VCaP (cell line): Measurements from ENCODE around the gene KCNC2.

ENCODE experiments used
- H3K27ac ChIP-seq: fragments of 450-650 bp; 2 replicates; pipeline ENCODE4 v1.5.1; 2017
- TF ChIP-seq, protein P1 (sequence below): fragments of 450-650 bp; conservative IDR thresholded peaks from 2 replicates; pipeline ENCODE4 v1.5.1; 2017; ENCODE audit warnings: mild to moderate bottlenecking, moderate library complexity

Gene KCNC2

DNA sequence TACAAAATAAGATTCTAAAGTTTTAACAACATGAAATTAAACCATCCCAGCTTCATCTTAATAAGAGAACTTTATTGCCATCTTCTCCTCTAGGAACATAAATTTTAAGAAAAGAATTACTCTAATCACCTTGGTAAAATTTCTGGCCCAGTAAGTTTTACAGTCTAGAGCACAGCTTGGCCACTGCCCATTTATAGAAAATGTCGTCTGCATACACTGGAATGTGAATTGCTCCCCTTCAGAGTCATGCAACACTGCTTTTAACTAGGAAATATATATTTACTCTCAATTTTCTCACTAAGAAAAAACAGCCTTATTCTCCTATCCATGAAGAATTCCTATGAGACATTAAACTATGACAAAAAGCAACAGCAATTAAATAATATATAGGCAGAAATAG, 48.2 kb downstream of the KCNC2 start:
- TF ChIP-seq, protein P1, sequence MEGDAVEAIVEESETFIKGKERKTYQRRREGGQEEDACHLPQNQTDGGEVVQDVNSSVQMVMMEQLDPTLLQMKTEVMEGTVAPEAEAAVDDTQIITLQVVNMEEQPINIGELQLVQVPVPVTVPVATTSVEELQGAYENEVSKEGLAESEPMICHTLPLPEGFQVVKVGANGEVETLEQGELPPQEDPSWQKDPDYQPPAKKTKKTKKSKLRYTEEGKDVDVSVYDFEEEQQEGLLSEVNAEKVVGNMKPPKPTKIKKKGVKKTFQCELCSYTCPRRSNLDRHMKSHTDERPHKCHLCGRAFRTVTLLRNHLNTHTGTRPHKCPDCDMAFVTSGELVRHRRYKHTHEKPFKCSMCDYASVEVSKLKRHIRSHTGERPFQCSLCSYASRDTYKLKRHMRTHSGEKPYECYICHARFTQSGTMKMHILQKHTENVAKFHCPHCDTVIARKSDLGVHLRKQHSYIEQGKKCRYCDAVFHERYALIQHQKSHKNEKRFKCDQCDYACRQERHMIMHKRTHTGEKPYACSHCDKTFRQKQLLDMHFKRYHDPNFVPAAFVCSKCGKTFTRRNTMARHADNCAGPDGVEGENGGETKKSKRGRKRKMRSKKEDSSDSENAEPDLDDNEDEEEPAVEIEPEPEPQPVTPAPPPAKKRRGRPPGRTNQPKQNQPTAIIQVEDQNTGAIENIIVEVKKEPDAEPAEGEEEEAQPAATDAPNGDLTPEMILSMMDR = no peak
- no peak overlapping the region for H3K27ac ChIP-seq

DNA sequence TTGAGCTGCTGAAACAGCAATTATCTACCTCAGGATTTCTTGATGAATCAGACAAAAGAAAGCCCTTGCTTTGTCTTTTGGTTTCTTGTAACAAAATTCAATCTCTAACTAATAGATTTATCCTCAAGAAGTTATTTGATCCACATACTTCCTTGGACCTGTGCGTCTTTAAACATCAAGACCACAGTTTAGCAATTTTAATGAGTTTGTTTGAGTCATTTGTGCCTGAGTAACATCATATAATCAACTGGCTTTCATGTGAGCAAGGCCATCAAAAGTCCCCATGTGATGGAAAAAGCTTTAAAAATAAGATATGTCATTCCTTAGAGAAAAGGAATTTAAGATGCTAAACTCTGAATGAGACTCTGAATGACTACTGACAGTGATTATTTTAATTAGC, 52.3 kb downstream of the KCNC2 start:
- no peak overlapping the region for H3K27ac ChIP-seq
- TF ChIP-seq, protein P1 = no peak

DNA sequence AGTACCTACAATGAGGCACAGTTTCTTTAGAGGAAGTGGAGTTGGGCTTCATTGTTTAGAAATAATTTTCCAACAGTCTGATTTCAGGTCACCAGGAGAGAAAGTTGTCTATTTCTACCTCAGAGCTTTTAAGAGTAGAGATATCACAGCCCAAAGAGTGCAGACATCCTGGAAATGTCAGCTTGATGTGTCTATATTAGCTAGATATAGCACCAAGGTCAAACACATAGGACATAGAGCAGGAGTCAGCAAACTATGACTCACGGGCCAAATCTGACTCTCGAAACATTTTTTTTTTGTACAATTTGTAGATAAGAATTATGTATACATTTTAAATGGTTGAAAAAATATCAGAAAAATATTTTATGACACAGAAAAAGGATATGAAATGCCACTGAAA, 53.7 kb downstream of the KCNC2 start:
- TF ChIP-seq, protein P1 = no peak
- H3K27ac ChIP-seq = no peak overlapping the region

DNA sequence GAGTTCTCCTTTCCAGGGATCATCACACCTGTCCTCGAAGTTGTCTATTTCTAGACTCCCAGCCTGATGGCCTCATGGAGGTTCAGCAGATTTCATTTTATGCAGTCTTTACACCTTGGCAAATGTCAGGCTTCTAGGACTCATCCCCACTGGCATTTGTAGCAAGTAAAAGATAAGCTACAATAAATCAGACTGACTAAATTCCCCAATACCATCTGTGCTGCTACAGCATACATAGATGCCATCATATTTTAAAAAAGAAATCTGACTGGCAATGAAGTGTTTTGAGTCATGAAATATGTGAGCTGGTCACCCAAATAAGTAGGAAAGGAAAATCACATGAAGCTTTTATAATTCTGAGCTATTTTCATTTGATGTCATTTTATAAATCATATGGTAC, 55.3 kb downstream of the KCNC2 start:
- TF ChIP-seq, protein P1 = no peak
- H3K27ac ChIP-seq = no peak overlapping the region

DNA sequence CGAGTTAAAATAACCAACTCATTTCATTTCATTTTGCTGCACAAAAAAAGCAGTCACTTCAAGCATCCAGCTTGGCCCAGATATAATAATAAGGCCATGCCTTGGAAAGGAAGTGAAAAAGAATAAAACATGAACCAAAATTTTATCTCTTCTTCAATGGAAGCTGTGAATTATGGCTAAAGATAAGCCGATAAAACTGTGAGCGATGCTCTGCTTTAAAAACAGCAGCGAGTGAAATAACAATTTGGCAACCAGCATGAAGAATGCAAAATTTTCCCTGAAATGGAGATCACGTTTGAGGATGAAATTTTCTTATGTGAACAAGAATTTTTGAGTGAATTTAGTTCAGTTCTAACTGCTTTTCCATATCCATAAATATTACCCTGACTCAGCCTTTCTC, 70.4 kb downstream of the KCNC2 start:
- TF ChIP-seq, protein P1 = no peak
- H3K27ac ChIP-seq = no peak overlapping the region

DNA sequence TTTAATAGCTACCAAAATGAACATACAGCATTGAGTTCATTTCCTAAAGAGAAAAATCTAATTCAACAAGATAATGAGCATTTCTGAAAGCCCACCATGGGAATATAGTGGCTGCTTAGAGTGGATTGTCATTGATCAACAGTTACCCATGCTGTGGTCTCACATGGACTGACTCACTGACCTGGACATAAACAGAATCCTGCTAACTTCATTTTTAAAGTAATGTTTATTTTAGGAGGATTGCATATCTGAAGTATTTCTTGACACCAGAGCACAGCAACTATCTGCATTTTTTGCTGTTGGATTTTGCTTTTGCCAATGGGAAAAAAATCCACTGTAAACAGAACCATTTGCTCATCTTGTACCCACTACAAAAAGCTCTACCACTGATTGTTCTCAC, 71.7 kb downstream of the KCNC2 start:
- TF ChIP-seq, protein P1 = no peak

DNA sequence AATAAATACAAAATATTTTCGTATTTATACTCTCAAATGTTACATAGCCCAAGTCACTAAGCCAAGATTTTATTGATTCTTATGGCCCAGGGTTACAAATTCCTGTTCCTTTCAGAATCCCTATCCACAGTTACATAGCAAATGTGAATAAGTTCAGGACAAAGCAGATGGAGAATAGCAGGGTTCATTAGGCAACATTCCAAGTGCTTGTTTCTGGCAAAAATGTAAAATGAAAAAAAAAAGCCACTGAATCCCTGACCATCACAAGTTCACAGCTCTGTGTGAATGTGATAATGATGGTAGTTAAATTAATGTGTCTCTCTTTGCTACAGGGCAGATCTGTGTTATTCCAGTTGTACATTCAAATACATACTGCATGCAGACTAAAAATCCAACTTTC, 74.6 kb downstream of the KCNC2 start:
- TF ChIP-seq, protein P1 = no peak
- no peak overlapping the region for H3K27ac ChIP-seq

More for the DNA sequence above, 71.7 kb downstream of the KCNC2 start:
- H3K27ac ChIP-seq = no peak overlapping the region

DNA sequence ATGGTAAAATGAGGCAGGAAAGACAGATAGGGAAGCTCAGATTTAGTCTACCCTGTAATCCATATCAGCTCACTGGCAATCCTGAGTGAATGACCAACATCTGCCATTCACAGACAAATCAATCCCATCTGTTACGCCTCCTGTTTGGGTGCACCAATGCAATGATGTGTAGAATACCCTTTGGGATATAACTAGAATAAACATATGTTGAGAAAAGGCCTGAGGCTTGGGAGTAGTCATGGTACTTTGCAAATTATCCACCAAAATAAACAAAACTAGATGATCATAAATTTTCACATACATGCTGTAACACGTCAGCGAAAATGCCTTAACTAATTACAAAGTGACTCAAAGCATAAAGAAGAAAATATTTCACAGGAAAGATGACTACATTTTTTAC, 78.8 kb downstream of the KCNC2 start:
- TF ChIP-seq, protein P1 = no peak
- H3K27ac ChIP-seq = no peak overlapping the region
